Smooth muscle cell (in vitro differentiated cells): ENCODE results near the gene GPER1. TPM values are rescaled to one million over a fixed set of nuclear protein-coding genes. Genes with fewer than 3 reads are reported as not detected.

Experiments used
- DNase-seq: peaks from one replicate; lab custom pipeline; 2025; ENCODE audit not compliant: unreplicated experiment; lab: John Stamatoyannopoulos, UW
- H2AFZ ChIP-seq: fragments of 200-600 bp; sonication (generic); 2 replicates; pipeline ENCODE4 v1.6.0; 2016; ENCODE audit warnings: antibody characterized with exemption, low read depth, mild to moderate bottlenecking
- H3F3A ChIP-seq: fragments of 200-600 bp; sonication (generic); 2 replicates; pipeline ENCODE4 v1.6.0; 2017; ENCODE audit warnings: antibody characterized with exemption, low read depth
- H3K27ac ChIP-seq: fragments of 200-600 bp; sonication (generic); 2 replicates; pipeline ENCODE4 v1.5.1; 2016; ENCODE audit warnings: low read depth, mild to moderate bottlenecking
- H3K27me3 ChIP-seq: fragments of 200-600 bp; sonication (generic); 2 replicates; pipeline ENCODE4 v1.6.1; 2016; ENCODE audit warnings: low read depth, mild to moderate bottlenecking
- H3K36me3 ChIP-seq: fragments of 200-600 bp; sonication (generic); 2 replicates; pipeline ENCODE4 v1.5.1; 2016; ENCODE audit warnings: low read depth
- H3K4me1 ChIP-seq: fragments of 200-600 bp; sonication (generic); 2 replicates; pipeline ENCODE4 v1.5.1; 2016; ENCODE audit warnings: low read depth
- H3K4me2 ChIP-seq: fragments of 200-600 bp; sonication (generic); 2 replicates; pipeline ENCODE4 v1.6.0; 2016; ENCODE audit warnings: mild to moderate bottlenecking
- H3K4me3 ChIP-seq: fragments of 200-600 bp; sonication (generic); 2 replicates; pipeline ENCODE4 v1.5.1; 2016; ENCODE audit warnings: mild to moderate bottlenecking
- H3K79me2 ChIP-seq: fragments of 200-600 bp; sonication (generic); 2 replicates; pipeline ENCODE4 v1.6.0; 2016; ENCODE audit warnings: low read depth, mild to moderate bottlenecking
- H3K9ac ChIP-seq: fragments of 200-600 bp; sonication (generic); 2 replicates; pipeline ENCODE4 v1.6.0; 2016; ENCODE audit warnings: low read depth
- H3K9me3 ChIP-seq: fragments of 200-600 bp; sonication (generic); replicated peaks from 2 replicates; pipeline ENCODE4 v1.5.1; 2016; ENCODE audit warnings: low read depth
- H4K20me1 ChIP-seq: fragments of 200-600 bp; sonication (generic); 2 replicates; pipeline ENCODE4 v1.6.0; 2016; ENCODE audit warnings: low read depth
- WGBS: methylation state at CpG from one replicate; pipeline ENCODE4 v1.1.7; 2016; ENCODE audit warnings: low lambda C conversion rate; 5-methylcytosine and 5-hydroxymethylcytosine counted together
- polyA plus RNA-seq: library from polyadenylated mRNA; unstranded; fragments of >200 nt; fragmentation: Nextera tagmentation; extraction: Ambion mirVana; gene quantifications from 2 replicates; pipeline ENCODE4 v1.2.1, GENCODE V29; 2016
- total RNA-seq: library from RNA; depleted of rRNA; stranded (reverse); fragments of >200 nt; gene quantifications from 2 replicates; pipeline ENCODE4 v1.2.3, GENCODE V29; 2014
- TF ChIP-seq, protein P1 (sequence below): fragments of 200-600 bp; sonication (generic); IDR thresholded peaks from 2 replicates; pipeline ENCODE4 v1.5.1; 2017; ENCODE audit warnings: borderline replicate concordance, mild to moderate bottlenecking, antibody characterized with exemption; ENCODE audit not compliant: insufficient read depth, poor library complexity, severe bottlenecking

The GPER1 gene
- total and polyA plus RNA-seq, 2 experiments from 2014 or later = 1.3 to 2.3 TPM

DNA sequence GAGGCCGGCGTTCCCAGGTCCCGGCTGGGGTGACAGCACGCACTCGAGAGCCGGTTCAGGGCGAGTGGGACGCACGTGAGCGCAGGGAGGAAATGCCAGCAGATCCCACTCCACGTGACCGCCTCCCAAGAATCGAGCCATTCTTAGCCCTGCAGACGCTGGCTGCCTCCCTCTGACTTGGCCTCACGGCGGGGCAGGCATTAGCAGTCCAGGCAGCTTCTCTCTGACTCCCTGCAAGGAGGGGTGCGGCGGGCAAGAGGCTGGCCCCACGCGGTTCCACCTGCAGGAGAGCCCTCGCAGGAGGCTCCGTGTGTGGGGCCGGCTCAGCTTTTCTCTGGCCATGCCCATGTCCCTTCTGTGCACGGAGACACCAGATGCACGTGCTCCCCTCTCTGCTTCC lies 33.5 kb upstream of the GPER1 start:
- Histone ChIP-seq H3K36me3 (no peaks in the 10 kb centered on the region), H3K4me3 (no peak overlapping the region), H2AFZ (no peak overlapping the region), H3K9ac (no peak overlapping the region), H3K79me2 (no peaks in the 10 kb centered on the region), H3K4me1 (peaks cover 6% of the 10 kb centered on the region), H3K27ac (no peak overlapping the region), H3F3A (no peaks in the 10 kb centered on the region), H3K4me2 (no peak overlapping the region), H3K27me3 (no peaks in the 10 kb centered on the region), H4K20me1 (peaks cover 88% of the 10 kb centered on the region), H3K9me3 (no peaks in the 10 kb centered on the region)
- TF ChIP-seq, protein P1, sequence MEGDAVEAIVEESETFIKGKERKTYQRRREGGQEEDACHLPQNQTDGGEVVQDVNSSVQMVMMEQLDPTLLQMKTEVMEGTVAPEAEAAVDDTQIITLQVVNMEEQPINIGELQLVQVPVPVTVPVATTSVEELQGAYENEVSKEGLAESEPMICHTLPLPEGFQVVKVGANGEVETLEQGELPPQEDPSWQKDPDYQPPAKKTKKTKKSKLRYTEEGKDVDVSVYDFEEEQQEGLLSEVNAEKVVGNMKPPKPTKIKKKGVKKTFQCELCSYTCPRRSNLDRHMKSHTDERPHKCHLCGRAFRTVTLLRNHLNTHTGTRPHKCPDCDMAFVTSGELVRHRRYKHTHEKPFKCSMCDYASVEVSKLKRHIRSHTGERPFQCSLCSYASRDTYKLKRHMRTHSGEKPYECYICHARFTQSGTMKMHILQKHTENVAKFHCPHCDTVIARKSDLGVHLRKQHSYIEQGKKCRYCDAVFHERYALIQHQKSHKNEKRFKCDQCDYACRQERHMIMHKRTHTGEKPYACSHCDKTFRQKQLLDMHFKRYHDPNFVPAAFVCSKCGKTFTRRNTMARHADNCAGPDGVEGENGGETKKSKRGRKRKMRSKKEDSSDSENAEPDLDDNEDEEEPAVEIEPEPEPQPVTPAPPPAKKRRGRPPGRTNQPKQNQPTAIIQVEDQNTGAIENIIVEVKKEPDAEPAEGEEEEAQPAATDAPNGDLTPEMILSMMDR = no peak
- DNase-seq = no peak
- 92% methylated on average over 25 of the region's 25 CpGs for WGBS

DNA sequence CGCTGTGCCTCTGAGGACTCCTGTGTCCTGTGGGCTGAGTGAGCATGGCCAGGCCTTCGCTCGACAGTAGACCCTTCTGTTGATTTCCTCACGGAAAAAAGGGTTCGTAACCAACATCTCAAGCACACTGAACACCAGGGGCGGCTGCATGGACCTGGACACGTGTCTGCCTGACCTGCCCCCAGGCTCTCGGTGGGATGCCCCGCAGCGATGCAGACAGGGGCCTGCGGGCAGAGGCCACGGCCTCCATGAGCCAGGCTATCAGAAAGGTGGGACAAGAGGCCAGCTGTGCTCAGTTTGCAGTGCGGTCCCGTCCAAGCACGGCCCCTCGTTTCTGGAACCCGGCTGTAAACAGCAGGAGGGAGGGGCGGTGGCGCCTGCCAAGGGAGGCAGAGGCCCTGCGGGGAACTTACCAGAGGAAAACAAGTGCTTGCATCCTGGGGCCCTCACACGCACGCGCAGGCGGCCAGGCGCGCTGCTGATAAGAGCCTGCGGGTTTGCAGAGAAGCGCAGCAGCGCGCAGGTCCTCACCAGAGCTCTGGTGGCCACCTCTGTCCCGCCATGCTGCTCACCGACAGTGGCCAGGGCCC lies 33.0 kb upstream of the GPER1 start:
- peaks cover 83% of the 10 kb centered on the region for H4K20me1 ChIP-seq
- H3K79me2 ChIP-seq = no peaks in the 10 kb centered on the region
- no peak overlapping the region for H2AFZ ChIP-seq
- no peak for DNase-seq
- 95% methylated on average over 32 of the region's 32 CpGs for WGBS
- H3K4me2 ChIP-seq = no peak overlapping the region
- H3K27me3 ChIP-seq = no peaks in the 10 kb centered on the region
- TF ChIP-seq, protein P1 = no peak
- H3K9ac ChIP-seq = no peak overlapping the region
- H3F3A ChIP-seq = no peaks in the 10 kb centered on the region
- no peaks in the 10 kb centered on the region for H3K36me3 ChIP-seq
- no peak overlapping the region for H3K4me3 ChIP-seq
- no peaks in the 10 kb centered on the region for H3K9me3 ChIP-seq
- no peak overlapping the region for H3K27ac ChIP-seq
- peaks cover 6% of the 10 kb centered on the region for H3K4me1 ChIP-seq

DNA sequence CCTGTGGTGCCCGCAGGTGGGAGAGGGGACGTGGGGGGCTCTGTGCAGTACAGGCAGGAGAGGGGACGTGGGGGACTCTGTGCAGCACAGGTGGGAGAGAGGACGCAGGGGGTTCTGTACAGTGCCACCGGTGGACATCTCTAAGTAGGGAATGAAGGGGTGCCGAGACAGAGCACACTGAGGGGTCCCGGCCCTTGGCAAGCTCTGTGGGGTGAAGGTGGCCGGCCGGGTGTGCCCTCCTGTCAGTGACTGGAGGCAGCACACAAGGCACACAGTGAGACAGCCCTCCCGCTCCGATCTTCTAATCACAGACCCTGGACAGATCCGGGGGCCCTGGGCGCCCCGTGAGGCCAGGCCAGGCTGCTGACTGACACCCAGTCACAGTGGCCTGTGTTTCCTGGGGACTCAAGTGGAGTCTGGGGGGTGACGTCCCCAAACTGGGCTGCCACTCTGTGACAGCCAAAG lies 32.4 kb upstream of the GPER1 start:
- no peak overlapping the region for H3K4me2 ChIP-seq
- H4K20me1 ChIP-seq = peaks cover 83% of the 10 kb centered on the region
- no peak overlapping the region for H2AFZ ChIP-seq
- 95% methylated on average over 10 of the region's 15 CpGs for WGBS
- no peaks in the 10 kb centered on the region for H3K27me3 ChIP-seq
- H3F3A ChIP-seq = no peaks in the 10 kb centered on the region
- TF ChIP-seq, protein P1 = no peak
- no peak overlapping the region for H3K4me3 ChIP-seq
- peaks cover 11% of the 10 kb centered on the region for H3K4me1 ChIP-seq
- H3K9me3 ChIP-seq = no peaks in the 10 kb centered on the region
- no peak overlapping the region for H3K27ac ChIP-seq
- H3K36me3 ChIP-seq = no peaks in the 10 kb centered on the region
- DNase-seq = no peak
- no peak overlapping the region for H3K9ac ChIP-seq
- H3K79me2 ChIP-seq = no peaks in the 10 kb centered on the region
